ENCODE results near the gene VPS11.

GRCh38 chr11:119089319-119089718 lies 21.7 kb downstream of the VPS11 start:
- TF ChIP-seq, protein P1, sequence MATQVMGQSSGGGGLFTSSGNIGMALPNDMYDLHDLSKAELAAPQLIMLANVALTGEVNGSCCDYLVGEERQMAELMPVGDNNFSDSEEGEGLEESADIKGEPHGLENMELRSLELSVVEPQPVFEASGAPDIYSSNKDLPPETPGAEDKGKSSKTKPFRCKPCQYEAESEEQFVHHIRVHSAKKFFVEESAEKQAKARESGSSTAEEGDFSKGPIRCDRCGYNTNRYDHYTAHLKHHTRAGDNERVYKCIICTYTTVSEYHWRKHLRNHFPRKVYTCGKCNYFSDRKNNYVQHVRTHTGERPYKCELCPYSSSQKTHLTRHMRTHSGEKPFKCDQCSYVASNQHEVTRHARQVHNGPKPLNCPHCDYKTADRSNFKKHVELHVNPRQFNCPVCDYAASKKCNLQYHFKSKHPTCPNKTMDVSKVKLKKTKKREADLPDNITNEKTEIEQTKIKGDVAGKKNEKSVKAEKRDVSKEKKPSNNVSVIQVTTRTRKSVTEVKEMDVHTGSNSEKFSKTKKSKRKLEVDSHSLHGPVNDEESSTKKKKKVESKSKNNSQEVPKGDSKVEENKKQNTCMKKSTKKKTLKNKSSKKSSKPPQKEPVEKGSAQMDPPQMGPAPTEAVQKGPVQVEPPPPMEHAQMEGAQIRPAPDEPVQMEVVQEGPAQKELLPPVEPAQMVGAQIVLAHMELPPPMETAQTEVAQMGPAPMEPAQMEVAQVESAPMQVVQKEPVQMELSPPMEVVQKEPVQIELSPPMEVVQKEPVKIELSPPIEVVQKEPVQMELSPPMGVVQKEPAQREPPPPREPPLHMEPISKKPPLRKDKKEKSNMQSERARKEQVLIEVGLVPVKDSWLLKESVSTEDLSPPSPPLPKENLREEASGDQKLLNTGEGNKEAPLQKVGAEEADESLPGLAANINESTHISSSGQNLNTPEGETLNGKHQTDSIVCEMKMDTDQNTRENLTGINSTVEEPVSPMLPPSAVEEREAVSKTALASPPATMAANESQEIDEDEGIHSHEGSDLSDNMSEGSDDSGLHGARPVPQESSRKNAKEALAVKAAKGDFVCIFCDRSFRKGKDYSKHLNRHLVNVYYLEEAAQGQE (IDR thresholded peaks at IDR 0.05; ENCODE audit: borderline replicate concordance), result no peak
- TF ChIP-seq CTCF (IDR thresholded peaks at IDR 0.05; ENCODE audit: poor library complexity, severe bottlenecking), result no peak
- TF ChIP-seq MXI1 (conservative IDR thresholded peaks at IDR 0.05; ENCODE audit: poor library complexity, severe bottlenecking), result no peak
- TF ChIP-seq RAD21 (conservative IDR thresholded peaks at IDR 0.05), result no peak
- no peak for TF ChIP-seq EP300 (conservative IDR thresholded peaks at IDR 0.05; ENCODE audit: poor library complexity, severe bottlenecking)
- TF ChIP-seq POLR2AphosphoS5 (IDR thresholded peaks at IDR 0.05), result no peak

Data from neural cell (in vitro differentiated cells).